HG03520 (cell line): ENCODE measurements around the gene TMEM117.
A peak's percentile ranks its signal among the peaks of the same experiment; 100 is the strongest.

Experiments
- ATAC-seq: cut with Tn5 transposase; IDR thresholded peaks from one replicate; pipeline ENCODE4 v1.9.1; 2021; ENCODE audit warnings: mild to moderate bottlenecking, moderate library complexity; ENCODE audit not compliant: unreplicated experiment

The TMEM117 gene

DNA sequence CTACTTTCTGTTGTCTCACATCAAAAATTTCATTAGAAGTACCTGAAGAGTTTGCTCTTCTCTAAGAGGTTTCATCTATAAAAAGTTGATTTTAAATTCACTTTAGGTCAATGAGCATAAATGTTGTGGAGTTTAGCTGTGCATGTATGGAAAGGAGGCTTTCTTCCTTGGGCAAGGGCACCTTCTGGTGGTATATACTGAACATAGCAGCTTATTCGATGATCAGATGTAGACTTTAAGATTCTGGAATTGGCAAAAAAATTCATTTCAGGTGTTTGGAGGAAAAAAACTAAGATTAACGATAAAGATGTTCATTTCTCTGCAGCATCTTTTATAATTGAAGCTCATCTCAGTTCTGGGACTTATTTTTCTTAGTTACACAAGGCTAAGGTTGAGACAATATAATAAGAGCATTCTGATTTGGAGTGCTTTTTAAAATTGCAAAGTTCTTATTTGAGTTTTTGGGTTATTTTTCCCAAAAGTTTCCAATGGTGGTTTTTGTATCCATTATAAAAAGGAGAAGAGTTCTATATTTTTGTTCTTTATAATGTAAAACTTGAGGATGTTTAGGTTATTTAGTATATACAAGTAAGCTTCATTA, 46.8 kb downstream of the TMEM117 start:
- peak; percentile 91 for ATAC-seq

DNA sequence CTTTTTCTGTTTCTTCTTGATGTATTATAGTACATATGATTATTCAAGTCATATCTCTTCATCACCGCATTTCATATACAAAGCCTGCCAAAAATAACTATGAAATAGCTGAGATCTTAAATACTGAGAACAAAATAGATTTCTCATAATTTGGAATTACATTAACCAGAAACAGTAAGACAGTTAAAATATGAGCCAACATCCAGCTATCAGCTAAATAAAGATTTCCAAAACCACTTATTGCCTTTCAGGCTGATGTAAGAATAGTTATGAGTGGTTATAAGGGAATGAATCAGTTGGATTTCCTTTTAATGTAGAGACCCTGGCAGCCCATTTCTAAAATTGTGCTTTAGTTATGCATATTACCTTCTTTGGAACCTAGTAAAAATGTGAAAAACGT, 47.4 kb downstream of the TMEM117 start:
- ATAC-seq: no peak

DNA sequence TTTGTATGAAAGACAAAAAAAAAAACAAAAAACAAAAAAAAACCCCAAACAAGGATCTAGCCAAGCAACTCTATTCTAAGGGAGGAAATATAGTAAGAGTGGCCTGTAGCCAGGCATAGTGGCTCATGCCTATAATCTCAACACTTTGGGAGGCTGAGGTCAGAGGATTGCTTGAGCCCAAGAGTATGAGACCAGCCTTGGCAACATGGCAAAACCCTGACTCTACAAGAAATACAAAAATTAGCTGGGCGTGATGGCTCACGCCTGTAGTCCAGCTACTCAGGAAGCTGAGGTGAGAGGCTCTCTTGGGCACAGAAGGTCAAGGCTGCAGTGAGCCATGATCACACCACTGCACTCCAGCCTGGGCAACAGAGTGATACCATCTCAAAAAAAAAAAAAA, 47.9 kb downstream of the TMEM117 start:
- no peak for ATAC-seq

DNA sequence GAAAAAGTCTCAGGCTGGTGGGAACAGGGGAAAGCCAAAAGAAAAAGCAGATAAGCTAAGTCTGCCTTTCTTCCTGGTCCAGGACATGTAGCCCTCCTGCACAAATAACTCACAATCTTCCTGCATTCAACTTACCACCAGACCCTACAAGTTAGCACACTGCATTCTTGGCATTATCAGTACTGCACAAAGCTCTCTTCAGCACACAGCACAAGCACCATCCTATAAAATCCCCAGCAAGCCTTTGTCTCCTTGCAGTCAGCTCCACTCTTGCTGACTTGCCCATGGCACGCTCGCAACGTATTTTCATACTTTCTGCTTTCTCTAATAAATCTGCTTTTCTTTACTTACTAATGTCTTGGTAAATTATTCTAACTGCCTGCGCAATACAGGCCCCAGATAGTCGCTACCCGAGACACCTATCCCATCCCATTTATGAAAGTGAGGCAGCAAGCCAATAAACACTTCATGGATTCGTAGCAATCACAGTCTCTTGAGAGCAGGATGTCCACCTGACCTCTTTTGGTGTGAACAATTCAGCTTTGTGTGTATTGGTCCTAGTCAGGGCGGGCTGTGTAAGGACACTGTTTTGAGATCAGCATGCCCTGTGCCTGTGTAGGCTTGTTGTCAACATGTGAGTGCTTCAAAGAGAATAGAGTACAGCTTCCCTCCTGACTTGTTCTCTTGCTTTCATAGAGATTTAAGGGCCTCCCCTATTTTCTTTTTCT, 49.0 kb downstream of the TMEM117 start:
- ATAC-seq: no peak

DNA sequence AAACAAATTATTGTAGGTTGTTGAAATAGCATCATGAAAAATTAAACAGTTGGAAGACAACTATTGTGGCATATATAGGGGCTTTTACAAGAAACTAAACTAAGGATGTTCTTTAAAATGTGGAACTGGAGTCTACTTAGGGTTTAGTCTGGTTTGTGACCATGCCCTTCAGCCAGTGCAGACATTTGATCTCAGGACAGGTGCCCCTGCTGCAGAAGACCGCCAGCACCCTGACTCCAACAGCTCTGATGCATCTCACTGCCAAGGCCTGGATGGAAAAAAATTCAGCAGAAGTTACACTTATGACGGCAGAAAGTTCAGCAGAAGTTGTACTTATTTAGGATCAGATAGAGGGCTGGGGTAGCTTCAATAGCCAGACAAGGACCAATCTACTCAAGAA, 51.5 kb downstream of the TMEM117 start:
- no peak for ATAC-seq

DNA sequence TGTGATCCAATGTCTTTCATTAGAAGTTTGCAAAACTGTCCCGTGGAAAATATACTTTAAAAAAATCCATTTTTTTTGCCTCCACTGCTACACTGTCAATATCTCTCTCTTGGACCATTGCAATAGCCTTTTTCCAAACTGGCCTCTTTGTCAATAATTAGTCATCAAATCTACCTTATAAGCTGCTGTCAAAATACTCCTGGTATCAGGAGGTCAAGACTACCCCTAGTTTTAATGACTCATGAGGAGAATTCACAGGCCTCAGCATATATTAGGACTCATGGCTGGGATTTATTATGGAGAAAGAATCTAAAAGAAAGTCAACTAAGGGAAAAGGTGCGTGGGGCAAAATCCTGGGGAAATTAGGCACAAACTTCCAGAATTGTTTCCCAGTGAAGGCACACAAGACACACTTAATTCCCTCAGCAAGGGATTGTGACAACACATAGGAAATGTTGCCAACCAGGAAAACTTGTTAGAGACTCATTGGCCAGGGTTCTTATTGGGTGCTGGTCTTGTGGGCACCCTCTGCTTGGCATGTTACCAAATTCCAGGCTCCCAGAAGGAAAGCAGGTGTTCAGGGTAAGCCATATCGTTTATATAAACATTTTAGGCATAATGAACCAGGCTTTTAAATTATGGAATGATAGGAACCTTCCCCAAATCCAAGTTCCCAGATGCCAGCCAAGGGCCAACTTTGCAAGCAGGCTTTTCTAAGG, 56.1 kb downstream of the TMEM117 start:
- ATAC-seq: no peak

DNA sequence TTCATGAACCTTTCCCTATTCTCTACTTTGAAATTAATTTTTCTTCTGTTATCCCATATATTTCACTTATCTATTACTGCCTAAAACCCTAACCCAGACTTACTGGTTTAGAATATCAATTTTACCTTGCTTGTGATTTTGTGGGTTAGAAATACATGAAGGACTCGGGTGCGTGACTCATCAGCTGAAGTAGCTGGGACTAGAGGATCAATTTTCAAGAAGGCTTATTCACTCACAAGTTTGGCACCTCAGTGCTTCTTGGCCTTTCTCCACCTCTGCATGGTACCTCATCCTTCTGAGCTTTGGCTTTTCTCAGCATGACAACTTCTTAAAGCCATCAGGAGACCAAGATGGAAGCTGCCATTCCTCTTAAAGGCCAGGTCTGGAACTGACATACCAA, 57.8 kb downstream of the TMEM117 start:
- no peak for ATAC-seq

DNA sequence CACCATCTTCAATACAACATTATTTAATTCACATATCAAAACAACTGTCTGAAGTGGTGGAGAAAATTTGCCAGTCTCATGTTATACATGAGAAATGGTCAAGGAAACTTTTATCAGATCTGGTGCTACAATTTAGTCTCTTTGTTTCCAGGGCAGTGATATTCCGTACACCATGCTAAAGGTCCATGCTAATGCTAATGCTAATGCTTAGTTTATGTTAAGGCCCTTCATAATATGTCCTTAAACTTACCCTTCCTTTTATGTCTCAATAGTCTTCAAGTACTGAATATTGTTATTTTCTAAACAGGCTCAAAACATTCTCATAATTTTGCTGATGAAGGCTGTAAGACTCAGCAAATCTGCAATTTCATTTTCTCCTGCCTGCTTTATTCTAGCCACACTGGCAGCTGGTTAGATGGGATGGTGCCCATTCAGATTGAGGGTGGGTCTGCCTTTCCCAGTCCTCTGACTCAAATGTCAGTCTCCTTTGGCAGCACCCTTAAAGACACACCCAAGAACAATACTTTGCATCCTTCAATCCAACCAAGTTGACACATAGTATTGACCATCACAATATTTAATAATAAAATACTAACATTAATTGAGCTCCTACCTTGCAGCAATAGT, 59.8 kb downstream of the TMEM117 start:
- ATAC-seq: no peak

DNA sequence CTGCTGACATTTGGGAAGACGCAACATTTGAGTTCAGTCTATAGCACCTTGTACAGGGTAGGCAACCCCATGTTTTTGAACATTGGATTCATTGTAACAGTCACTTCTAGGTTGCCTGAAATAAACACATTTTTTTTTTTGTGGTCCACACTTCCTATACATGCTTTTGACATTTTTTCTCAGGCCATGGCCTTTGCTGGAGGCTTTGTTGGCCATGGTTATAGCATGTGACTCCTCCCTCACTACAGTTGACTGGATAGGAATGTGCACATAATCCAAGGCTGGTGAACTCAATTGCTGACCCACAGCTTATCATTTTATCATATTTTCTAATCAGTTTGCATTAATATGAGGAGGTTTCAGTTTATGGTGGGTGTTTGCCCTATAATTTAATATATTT, 60.6 kb downstream of the TMEM117 start:
- ATAC-seq: no peak

DNA sequence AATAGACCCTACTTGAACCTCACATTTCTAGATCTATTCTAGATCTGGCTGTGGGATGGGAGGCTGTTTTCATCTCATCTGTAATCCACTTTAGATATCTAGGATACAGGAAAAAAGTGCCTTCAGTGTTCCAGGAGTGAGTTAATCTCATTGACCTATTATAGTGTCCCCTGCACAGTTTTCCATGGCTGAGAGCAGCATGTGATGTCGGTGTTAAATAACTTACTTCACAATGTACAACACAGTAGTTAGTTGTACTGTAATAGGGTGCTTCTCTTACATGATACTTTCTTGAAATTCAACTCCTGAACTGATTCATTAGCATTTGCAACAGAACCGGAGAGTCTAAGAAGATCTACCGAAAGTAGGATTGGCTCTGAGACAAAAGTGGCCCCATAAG, 62.6 kb downstream of the TMEM117 start:
- ATAC-seq: no peak

DNA sequence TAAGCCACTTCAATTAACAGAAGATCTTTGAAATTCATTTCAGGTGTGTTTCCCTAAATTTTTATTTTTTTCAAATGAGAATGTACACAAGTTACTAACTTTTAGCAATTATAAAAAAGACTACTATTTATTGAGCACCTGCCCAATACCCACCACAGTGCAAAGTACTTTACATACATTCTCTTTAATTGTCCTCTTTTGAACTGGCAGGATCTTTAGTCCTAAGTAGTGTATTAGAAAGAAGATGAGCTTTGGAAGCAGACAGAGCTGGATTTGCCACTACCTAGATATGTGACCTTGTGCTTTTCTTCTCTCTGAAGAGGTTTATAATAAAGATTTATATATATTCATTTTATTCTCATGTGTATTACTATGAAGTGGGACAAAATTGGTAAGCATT, 63.7 kb downstream of the TMEM117 start:
- no peak for ATAC-seq

DNA sequence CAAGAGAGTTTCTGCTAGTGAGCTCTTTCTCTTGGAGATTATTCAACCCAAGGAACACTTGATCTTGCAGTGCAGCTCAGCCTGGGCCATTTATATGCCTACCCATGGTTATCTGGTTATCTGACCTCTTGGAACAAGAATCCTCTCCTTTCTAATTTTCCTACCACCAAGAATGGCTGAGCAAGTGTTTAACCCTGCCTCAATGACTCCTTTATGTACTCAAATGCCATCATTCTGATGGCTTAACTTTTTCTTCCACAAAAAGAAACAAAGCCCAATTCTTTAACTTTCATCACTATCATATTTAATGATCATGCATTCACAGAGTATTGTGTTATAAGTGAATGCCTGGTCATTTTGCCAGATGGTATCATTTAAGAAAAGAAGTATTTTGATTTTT, 67.8 kb downstream of the TMEM117 start:
- no peak for ATAC-seq

DNA sequence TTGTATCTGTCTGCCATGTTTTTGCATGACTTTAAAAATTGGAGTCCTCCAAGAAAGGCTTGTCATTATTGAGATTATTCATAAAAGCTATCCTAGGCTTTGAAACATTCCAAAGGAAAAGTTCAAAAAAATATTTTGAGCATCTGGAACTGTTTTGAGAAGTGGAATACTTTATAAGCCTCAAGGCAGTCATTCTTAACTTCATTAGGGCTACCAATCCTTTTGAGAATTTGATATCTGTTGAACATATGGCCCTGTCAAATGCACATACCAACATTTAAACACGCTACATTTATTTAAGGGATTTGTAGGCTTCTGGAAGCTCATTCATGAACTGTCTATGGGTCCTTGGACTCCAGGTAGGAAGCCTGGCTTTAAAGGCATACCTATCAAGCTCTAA, 77.0 kb downstream of the TMEM117 start:
- ATAC-seq: no peak

DNA sequence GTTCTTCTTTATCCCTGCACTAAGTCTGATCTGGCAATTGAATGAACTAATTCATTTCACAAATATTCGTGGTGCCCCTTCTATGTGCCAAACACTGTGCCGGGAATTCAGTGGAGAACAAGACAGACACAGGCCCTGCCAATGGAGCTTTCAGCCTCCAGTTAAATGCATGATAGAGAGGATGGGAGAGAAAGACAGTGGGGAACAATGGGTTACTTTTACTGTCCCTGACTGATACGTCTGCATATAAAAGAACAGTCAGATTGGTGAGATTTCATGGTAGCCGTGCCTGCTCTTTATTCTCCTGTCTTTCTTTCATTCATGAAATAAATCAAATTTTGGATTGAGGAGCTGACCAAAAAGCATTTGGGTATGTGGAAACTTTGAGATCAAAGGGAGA, 78.5 kb downstream of the TMEM117 start:
- no peak for ATAC-seq

DNA sequence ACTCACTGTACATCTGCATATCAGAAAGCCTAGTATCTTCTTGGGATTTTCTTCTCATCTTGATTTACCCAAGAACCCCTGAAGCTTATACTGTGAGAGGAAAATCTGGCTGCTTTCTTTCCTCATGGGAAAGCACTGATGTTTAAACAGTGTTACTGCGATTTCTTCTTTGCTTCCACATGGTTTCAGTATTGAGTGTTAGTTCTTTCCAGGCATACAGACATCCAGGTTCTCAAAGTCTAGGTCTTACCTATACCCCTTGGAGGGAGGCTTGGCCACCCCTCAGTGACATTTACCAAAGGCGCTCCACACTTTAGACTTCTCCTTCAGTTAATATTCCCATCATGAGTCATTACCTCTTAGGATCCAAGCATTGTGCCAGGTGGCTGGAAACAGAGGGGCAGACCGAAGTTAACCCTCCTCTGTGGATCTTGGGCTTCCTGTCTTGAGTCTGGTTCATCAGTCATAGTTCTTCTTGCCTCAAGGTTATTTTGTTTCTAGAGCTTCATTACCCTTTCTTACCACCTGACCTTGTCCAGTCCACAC, 79.1 kb downstream of the TMEM117 start:
- no peak for ATAC-seq

DNA sequence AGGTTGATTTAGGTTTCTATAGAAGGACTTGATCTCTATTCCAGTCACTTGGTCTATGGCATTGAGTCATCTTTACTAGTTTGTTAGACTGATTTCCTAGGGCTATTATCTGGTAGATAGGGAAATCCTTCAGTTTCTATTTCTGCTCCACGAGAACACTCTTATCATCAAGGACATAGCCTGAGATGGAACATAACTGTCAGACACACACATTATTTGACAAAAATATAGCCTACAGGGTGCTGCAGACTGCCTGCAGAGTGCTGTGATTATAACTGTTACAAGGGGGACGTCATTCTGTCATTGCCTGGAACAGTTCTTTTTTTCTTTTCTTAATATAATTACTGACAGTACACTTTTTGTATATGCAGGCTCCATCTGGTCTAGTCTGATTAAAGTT, 82.0 kb downstream of the TMEM117 start:
- no peak for ATAC-seq

DNA sequence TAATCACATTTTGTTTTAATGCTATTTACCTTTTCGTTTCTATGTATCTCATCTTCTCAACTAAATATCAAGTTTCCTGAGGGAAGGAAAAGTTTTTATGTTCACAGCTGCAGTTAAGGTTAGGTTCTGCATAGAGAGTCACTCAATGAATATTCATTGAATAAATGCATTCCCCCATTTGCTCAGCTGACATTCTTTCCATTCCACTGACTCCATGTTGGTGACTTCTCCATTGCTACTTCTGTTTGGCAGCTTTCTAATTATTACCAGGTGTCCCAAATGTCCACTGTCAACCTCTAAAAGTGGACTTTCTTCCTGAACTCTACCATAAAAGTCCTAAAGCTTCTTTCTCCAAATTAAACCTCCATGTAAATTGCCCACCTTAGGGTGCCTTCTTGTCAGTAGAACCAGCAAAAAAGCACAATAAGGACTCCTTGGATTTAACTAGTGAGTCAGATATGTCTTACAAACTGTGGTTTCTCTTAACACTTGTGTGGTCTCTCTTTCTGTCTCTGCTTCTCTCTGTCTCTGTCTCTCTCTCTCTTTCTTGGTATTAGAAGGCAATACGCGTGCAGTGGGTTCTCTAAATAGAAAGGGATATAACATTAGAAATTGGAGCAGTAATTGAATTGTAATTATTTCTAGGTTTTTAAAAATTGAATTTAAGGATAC, 85.9 kb downstream of the TMEM117 start:
- no peak for ATAC-seq

DNA sequence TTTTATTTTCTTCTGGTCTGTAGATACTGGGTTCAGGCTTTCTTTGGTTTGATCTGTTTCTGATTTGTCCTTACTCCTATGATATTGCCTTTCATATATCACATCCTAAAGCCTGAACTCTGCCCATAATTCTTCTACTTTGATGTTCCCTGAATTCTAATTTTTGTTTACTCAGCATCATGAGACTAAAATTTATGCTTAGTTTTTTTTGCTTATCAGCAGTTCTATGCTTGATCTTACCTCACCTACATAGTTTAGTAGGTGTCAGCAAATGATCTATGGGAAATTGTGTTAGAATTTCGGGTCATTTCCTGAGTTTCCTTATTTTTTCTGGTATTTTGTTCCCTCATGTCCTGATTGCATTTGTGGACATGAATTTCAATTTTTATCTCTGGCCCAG, 94.2 kb downstream of the TMEM117 start:
- no peak for ATAC-seq

DNA sequence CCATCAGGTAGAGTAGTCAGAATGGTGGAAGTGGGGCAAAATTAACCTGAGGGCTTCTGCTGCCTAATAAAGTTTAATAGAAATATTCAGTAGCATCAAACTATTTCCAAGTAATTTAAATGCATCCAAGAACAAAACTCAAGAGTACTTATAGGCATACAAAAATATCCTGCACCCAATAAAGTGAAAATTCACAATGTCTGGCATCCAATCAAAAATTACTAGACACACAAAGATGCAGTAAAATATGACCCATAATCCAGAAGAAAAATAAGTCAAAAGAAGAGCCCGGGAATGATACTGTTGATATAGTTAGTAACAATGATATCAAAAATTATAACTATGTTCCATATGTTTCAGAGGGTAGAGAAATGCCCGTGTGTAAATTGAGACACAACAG, 95.3 kb downstream of the TMEM117 start:
- ATAC-seq: no peak

DNA sequence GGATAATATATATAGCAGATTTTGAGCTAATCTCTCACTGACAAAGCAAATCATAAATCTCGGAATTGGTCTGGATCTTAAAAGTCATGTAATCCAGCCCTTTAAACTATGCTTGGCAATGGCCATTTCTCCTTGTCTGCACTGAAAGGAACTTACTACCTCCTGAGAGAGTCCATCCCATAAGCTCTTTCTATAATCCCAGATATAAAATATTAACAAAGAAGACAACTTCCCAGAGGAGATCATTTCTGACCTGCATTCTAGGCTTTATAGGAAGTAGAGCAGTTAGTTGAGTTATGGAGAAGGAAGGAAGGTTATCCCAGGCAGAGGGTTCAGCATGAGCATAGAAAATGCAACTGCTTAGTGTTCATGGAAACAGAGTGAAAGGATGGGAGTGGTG, 99.7 kb downstream of the TMEM117 start:
- no peak for ATAC-seq

DNA sequence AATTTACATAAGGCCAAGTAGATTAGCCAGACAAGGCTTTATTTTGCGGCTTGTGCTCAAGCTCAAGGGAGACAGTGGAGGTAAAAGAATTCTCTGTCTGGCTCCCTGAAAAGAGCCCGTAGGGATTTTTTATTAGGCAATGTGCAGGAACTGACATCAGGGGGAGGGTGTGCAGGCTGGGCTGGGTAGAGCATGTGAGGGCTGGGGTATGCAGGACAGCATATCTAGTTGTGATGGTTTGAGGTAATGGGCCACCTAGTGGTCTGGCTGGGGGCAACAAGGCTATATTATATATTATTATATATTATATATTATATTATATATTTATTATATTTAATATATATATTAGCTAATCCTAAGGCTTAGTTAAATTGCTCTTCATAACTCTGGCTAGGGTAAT, 102.1 kb downstream of the TMEM117 start:
- ATAC-seq: no peak
